ENCODE data around the gene WFDC11. TPM values are rescaled to one million over a fixed set of nuclear protein-coding genes. Genes with fewer than 3 reads are reported as not detected.
"Not testable (repeated sequence)": the region's sequence is repeated elsewhere in the genome, so short reads cannot be mapped to it uniquely, and the experiment has no call there.

The WFDC11 gene
- total RNA-seq, 2 experiments from 2014 or later = not detected

GRCh38 chr20:45647441-45648050 is 22.5 kb downstream of the WFDC11 start:
- ChIA-PET POLR2A (no interaction called here), CTCF (no interaction called here)
- no peaks in the 10 kb centered on the region for H3K4me1 Mint-ChIP-seq (ENCODE audit: low read depth)
- DNase-seq = no peak
- no peaks in the 10 kb centered on the region for H3K36me3 Mint-ChIP-seq
- no peaks in the 10 kb centered on the region for H3K9me3 Mint-ChIP-seq
- H3K4me3 Mint-ChIP-seq = no peak overlapping the region
- peaks cover 3% of the 10 kb centered on the region for H3K27me3 Mint-ChIP-seq
- no peak overlapping the region for H3K27ac Mint-ChIP-seq
- intact Hi-C loops (cut with micrococcal nuclease) = no loop called here

- ChIA-PET POLR2A (no interaction called here), CTCF (no interaction called here)
- DNase-seq = no peak
- Mint-ChIP-seq H3K4me1 (ENCODE audit: low read depth) (no peaks in the 10 kb centered on the region), H3K36me3 (no peaks in the 10 kb centered on the region), H3K4me3 (no peak overlapping the region), H3K9me3 (no peaks in the 10 kb centered on the region), H3K27ac (no peak overlapping the region), H3K27me3 (peaks cover 2% of the 10 kb centered on the region)
- intact Hi-C loops (cut with micrococcal nuclease) = no loop called here
Measured at GRCh38 chr20:45646875-45647274, 23.2 kb downstream of the WFDC11 start.

GRCh38 chr20:45645869-45646268 is 24.2 kb downstream of the WFDC11 start:
- H3K27me3 Mint-ChIP-seq; DNase-seq; H3K4me3 Mint-ChIP-seq; H3K4me1 Mint-ChIP-seq (ENCODE audit: low read depth); H3K9me3 Mint-ChIP-seq; H3K36me3 Mint-ChIP-seq; CTCF ChIA-PET; intact Hi-C loops (cut with micrococcal nuclease); POLR2A ChIA-PET; H3K27ac Mint-ChIP-seq: not testable (repeated sequence)

- H3K27me3 Mint-ChIP-seq; H3K9me3 Mint-ChIP-seq; H3K4me3 Mint-ChIP-seq; H3K4me1 Mint-ChIP-seq (ENCODE audit: low read depth); H3K27ac Mint-ChIP-seq; CTCF ChIA-PET; H3K36me3 Mint-ChIP-seq; POLR2A ChIA-PET; DNase-seq; intact Hi-C loops (cut with micrococcal nuclease): not testable (repeated sequence)
Measured at GRCh38 chr20:45641076-45641475, 29.0 kb downstream of the WFDC11 start.

DNA sequence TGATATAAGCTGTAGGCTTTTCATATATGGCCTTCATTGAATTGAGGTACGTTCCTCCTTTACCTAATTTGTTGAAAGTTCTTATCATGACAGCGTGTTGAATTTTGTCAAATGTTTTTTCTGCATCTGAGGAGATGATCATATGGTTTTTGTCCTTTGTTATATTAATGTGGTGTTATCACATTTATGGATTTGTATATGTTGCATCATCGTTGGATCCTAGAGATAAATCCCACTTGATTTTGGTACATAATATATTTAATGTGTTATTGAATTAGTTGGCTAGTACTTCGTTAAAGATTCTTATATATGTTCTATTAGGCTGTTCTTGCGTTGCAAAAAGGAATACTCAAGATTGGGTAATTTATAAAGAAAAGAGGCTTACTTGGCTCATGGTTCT is 30.4 kb downstream of the WFDC11 start:
- CTCF ChIA-PET = no interaction called here
- no peaks in the 10 kb centered on the region for H3K4me1 Mint-ChIP-seq (ENCODE audit: low read depth)
- H3K27me3 Mint-ChIP-seq = peaks cover 5% of the 10 kb centered on the region

GRCh38 chr20:45636513-45636912 is 33.5 kb downstream of the WFDC11 start:
- CTCF ChIA-PET = no interaction called here
- POLR2A ChIA-PET = no interaction called here

More for the DNA sequence above, 30.4 kb downstream of the WFDC11 start:
- H3K36me3 Mint-ChIP-seq = no peaks in the 10 kb centered on the region
- H3K27ac Mint-ChIP-seq = no peak overlapping the region
- POLR2A ChIA-PET = no interaction called here
- no peaks in the 10 kb centered on the region for H3K9me3 Mint-ChIP-seq
- H3K4me3 Mint-ChIP-seq = no peak overlapping the region
- no peak for DNase-seq
- intact Hi-C loops (cut with micrococcal nuclease) = no loop called here

GRCh38 chr20:45631184-45631583 is 38.9 kb downstream of the WFDC11 start, which contains the start of gene WFDC9:
TSS of gene WFDC9 (minus strand) at chr20:45631284. CDS start at chr20:45610181, 21,103 bp downstream.
- H3K4me1 Mint-ChIP-seq (ENCODE audit: low read depth) = peaks cover 2% of the 10 kb centered on the region

More at GRCh38 chr20:45636513-45636912, 33.5 kb downstream of the WFDC11 start:
- Mint-ChIP-seq H3K9me3 (no peaks in the 10 kb centered on the region), H3K27ac (no peak overlapping the region), H3K27me3 (peaks cover 10% of the 10 kb centered on the region), H3K36me3 (no peaks in the 10 kb centered on the region), H3K4me1 (ENCODE audit: low read depth) (no peaks in the 10 kb centered on the region), H3K4me3 (no peak overlapping the region)
- intact Hi-C loops (cut with micrococcal nuclease) = no loop called here
- DNase-seq = no peak

GRCh38 chr20:45630371-45630770 is 39.7 kb downstream of the WFDC11 start:
- ChIA-PET CTCF (interaction anchor here (0.8 to 5.2 kb wide), 11 partner anchors 12 to 257 kb away, joined by 3 to 44 read pairs (median 4); no protein-coding TSS in a partner anchor), POLR2A (no interaction called here)
- H3K9me3 Mint-ChIP-seq = no peaks in the 10 kb centered on the region
- no peaks in the 10 kb centered on the region for H3K36me3 Mint-ChIP-seq
- no peak overlapping the region for H3K4me3 Mint-ChIP-seq
- intact Hi-C loops (cut with micrococcal nuclease) = no loop called here
- no peak overlapping the region for H3K27ac Mint-ChIP-seq
- H3K4me1 Mint-ChIP-seq (ENCODE audit: low read depth) = peaks cover 2% of the 10 kb centered on the region
- no peak for DNase-seq
- peaks cover 22% of the 10 kb centered on the region for H3K27me3 Mint-ChIP-seq

More at GRCh38 chr20:45631184-45631583, 38.9 kb downstream of the WFDC11 start, which contains the start of gene WFDC9:
- CTCF ChIA-PET = interaction anchor here (5.2 kb wide), 1 partner anchor 140 kb away, joined by 44 read pairs; no protein-coding TSS in a partner anchor
- H3K27me3 Mint-ChIP-seq = peaks cover 21% of the 10 kb centered on the region
- no peaks in the 10 kb centered on the region for H3K36me3 Mint-ChIP-seq
- no peak within 1 kb of the TSS for H3K4me3 Mint-ChIP-seq
- no peaks in the 10 kb centered on the region for H3K9me3 Mint-ChIP-seq
- DNase-seq = no peak
- intact Hi-C loops (cut with micrococcal nuclease) = no loop called here
- H3K27ac Mint-ChIP-seq = no peak within 1 kb of the TSS
- POLR2A ChIA-PET = no interaction called here

- no peak within 1 kb of the TSS for H3K27ac Mint-ChIP-seq
- DNase-seq = peak; percentile 38
- CTCF ChIA-PET = interaction anchor here (0.6 to 5.2 kb wide), 20 partner anchors 10 to 256 kb away, joined by 3 to 44 read pairs (median 4); no protein-coding TSS in a partner anchor
- peaks cover 2% of the 10 kb centered on the region for H3K4me1 Mint-ChIP-seq (ENCODE audit: low read depth)
- H3K27me3 Mint-ChIP-seq = peaks cover 24% of the 10 kb centered on the region
- no peaks in the 10 kb centered on the region for H3K36me3 Mint-ChIP-seq
- peaks cover 5% of the 10 kb centered on the region for H3K9me3 Mint-ChIP-seq
- intact Hi-C loops (cut with micrococcal nuclease) = no loop called here
- no peak within 1 kb of the TSS for H3K4me3 Mint-ChIP-seq
- POLR2A ChIA-PET = no interaction called here
Measured at GRCh38 chr20:45629496-45630100, 40.4 kb downstream of the WFDC11 start, which contains the start of gene WFDC10A. TSS of gene WFDC10A (plus strand) at chr20:45629739. CDS start at chr20:45629814, 75 bp downstream.

GRCh38 chr20:45626540-45626939 is 43.5 kb downstream of the WFDC11 start:
- intact Hi-C loops (cut with micrococcal nuclease) = no loop called here
- ChIA-PET CTCF (interaction anchor here (0.7 to 5.2 kb wide), 2 partner anchors 9 to 145 kb away, joined by 3 to 44 read pairs; no protein-coding TSS in a partner anchor), POLR2A (no interaction called here)
- H3K36me3 Mint-ChIP-seq = no peaks in the 10 kb centered on the region
- H3K9me3 Mint-ChIP-seq = peaks cover 6% of the 10 kb centered on the region
- H3K4me1 Mint-ChIP-seq (ENCODE audit: low read depth) = peaks cover 2% of the 10 kb centered on the region
- H3K27ac Mint-ChIP-seq = no peak overlapping the region
- no peak for DNase-seq
- peaks cover 19% of the 10 kb centered on the region for H3K27me3 Mint-ChIP-seq
- no peak overlapping the region for H3K4me3 Mint-ChIP-seq

GRCh38 chr20:45621593-45621992 is 48.4 kb downstream of the WFDC11 start:
- no peak for DNase-seq
- no peak overlapping the region for H3K27ac Mint-ChIP-seq
- peaks cover 6% of the 10 kb centered on the region for H3K9me3 Mint-ChIP-seq
- no peak overlapping the region for H3K4me3 Mint-ChIP-seq
- POLR2A ChIA-PET = no interaction called here
- CTCF ChIA-PET = no interaction called here
- peaks cover 4% of the 10 kb centered on the region for H3K27me3 Mint-ChIP-seq
- H3K36me3 Mint-ChIP-seq = no peaks in the 10 kb centered on the region
- no peaks in the 10 kb centered on the region for H3K4me1 Mint-ChIP-seq (ENCODE audit: low read depth)
- intact Hi-C loops (cut with micrococcal nuclease) = no loop called here

GRCh38 chr20:45617591-45617990 is 52.4 kb downstream of the WFDC11 start:
- Mint-ChIP-seq H3K9me3 (no peaks in the 10 kb centered on the region), H3K4me1 (ENCODE audit: low read depth) (no peaks in the 10 kb centered on the region), H3K36me3 (no peaks in the 10 kb centered on the region), H3K27me3 (peaks cover 12% of the 10 kb centered on the region), H3K4me3 (no peak overlapping the region), H3K27ac (no peak overlapping the region)
- ChIA-PET CTCF (interaction anchor here (1.0 to 2.0 kb wide), 3 partner anchors 9 to 153 kb away, joined by 3 to 6 read pairs (median 3); partner anchors contain the start of gene WFDC10A), POLR2A (no interaction called here)
- intact Hi-C loops (cut with micrococcal nuclease) = no loop called here
- no peak for DNase-seq
